Renal pelvis (tissue), 4 donors: ENCODE measurements around the gene RPN2. TPM values are rescaled to one million over a fixed set of nuclear protein-coding genes. Genes with fewer than 3 reads are reported as not detected.

Experiments
- DNase-seq: peaks from one replicate; pipeline ENCODE4 v3.0.0-alpha.2; 2013
- polyA plus RNA-seq, 3 donors: library from polyadenylated mRNA; unstranded; fragments of 120-200 nt; gene quantifications; one replicate each; pipeline ENCODE4 v1.2.1, GENCODE V29; 2013; ENCODE audit not compliant: insufficient read length in 3 of 3

RPN2 gene
- polyA plus RNA-seq, 3 donors, result 280 to 331 (median 299) TPM

DNA sequence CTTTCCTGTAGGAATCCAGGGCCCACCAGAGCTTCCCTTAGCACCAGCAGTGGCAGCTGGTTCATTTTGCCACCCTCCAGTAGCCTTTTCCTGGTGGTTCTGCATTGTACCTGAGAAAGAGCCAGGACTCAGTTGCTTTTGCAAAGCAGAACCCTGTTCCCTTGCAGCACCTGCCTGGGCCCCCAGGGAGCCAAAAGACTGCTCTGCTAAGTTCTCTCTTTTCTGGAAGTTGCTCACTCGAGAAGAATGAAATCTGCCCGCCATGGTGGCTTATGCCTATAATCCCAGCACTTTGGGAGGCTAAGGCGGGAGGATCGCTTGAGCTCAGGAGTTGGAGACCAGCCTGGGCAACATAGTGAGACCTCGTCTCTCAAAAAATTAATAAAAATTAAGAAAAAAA is 58.5 kb downstream of the RPN2 start:
- DNase-seq, result no peak

DNA sequence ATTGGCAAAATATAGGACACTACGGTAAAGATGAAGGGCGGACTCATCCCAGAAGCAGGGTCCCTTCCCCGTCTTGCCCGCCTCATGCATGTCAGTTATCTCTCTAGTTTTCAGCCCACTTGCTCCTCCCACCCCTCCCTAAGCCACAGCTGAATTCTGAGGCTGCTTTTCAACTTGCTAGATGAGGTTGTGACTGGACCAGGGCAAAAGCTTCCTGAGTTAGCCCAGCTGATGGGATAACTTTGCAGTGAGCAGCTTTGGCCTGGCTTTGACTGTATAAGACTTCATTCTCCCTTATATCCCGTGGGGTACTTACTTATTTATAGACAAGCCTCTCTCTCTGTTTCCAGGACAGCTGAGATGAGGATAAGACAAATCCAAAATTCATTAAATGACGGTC is 59.3 kb downstream of the RPN2 start:
- DNase-seq, result no peak

DNA sequence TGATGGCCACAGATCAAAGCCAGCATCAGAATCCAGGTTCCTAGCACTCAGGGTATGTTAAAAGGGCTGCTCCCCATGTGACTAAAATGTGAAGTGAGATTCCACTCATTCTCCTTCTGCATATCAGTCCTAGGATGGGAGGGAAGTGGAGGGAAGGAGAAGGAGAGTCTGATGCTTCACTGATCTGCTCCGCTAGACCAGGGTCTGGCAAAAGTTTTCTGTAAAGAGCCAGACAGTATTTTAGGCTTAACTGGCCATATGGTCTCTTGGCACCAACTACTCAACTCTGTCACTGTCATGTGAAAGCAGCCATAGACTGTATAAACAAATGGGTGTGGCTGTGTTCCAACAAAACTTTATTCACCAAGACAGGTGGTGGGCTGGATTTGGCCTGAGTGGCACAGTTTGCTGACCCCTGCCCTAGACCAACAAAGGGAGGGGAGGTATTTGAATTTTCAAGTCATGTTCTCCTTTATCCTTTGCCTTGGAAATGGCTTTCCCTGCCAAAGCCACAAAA is 59.9 kb downstream of the RPN2 start:
- no peak for DNase-seq

DNA sequence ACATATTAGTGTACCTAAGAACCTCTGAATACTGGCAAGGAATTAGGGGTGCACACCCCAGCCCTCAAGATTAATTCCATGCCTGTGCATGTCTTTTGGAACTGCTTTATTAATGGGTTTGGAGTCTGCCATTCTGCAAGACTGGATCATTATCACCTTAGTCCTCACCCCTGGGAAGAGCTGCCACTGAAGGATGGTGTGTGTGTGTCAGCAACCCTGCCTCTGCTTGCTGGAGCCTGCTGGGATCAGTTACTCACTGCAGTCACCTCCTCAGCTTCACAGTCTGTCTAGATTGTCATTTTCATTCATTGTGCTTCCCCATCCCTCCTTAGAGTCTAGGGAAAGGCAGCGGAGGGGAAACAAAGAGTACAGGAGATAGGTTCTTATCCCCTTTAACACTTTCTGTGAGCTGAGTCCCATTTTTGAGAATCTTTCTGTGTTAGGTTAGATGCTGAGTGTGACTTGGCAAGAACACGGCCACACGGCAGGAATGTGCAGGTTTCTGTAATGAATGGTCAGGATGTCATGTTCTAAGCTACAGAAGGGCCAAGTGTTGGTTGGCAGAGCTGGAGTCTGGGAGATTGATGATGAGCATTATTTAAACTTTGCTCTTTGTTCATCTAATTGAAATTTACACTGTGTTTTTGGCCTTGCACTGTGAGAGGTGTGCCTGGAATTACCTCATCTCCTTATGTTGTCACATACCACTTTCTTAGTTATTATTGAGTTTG is 61.4 kb downstream of the RPN2 start:
- no peak for DNase-seq

DNA sequence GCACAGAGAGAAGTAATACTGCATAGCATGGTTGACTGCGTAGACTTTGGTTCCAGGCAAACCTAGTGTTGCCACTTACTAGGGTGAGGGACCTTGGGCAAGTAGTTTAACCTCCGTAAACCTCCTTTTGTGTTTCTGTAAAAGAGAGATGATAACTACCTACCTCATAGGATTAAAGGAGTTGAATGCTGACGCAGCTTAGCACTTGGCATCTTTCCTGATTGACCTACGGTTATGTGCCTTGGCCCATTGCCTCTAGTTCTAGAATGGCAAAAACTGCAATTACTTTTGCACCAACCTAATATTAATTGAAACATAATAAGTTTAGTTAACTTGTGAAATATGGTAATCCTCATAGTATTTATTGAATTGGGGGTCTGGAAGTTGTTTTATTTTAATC is 63.4 kb downstream of the RPN2 start:
- DNase-seq, result no peak

DNA sequence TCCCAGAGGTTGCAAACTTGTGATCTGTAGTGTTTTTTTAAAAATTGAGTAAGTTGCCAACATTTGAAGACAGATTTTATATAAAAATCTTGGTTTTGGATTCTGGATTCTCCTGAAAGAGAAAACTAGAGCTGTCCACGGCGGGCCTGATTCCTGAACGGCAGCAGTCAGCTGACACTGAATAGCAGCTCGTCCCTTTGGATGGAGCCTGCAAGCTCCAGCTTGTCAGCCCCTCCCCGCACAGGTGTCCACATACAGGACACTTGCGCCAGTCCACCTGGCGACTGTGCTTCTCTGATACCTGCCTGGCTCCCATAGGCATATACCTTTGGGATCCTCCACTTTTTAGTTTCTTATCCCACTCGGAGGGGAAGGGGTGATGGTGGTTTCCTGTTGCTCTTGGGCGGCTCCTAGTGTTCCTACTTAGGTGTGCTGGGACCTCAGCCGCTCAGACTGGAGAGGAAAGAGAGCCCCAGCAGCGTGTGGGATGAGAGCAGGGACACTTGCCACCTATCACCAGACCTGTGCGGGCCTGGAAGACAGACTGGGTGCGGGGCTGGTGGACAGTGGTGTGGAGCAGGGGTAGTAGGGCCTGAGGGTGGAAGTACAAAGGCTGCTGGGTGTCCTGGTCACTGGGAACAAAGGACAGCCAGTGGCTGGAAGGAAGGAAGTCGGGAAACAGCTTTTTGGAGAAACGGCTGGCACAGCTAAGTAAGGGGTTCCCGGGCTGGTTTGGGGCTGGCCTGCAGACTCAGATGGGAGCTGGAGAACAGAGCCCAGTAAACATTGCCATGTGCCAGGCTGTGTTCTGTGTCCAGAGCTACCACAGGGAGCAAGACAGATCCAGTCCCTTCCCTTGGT is 64.2 kb downstream of the RPN2 start:
- no peak for DNase-seq

DNA sequence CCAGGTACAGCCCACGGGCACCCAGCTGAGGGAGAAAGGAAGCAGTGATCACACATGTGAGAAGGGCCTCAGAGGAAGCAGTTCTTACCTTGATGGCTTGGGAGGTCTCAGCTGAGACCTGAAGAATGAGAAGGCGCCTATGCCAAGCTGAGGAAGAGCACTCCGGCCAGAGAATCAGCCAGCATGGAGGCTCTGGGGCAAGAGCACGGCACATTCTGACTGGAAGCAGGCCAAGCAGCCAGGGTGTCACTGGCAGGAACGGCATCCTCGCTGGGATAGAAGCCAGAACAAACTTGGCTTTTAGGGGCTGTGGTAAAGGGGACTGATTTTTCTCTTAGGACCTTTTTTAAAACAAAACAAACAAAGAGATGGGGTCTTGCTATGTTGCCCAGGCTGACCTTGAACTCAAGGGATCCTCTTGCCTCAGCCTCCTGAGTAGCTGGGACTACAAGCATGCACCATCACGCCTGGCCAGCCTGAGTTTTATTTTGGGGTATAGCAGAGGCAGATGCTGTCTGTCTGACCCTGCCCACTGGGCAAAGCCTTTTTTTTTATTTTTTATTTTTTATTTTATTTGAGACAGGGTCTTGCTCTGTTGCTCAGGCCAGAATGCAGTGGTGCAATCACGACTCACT is 64.9 kb downstream of the RPN2 start:
- DNase-seq, result no peak

DNA sequence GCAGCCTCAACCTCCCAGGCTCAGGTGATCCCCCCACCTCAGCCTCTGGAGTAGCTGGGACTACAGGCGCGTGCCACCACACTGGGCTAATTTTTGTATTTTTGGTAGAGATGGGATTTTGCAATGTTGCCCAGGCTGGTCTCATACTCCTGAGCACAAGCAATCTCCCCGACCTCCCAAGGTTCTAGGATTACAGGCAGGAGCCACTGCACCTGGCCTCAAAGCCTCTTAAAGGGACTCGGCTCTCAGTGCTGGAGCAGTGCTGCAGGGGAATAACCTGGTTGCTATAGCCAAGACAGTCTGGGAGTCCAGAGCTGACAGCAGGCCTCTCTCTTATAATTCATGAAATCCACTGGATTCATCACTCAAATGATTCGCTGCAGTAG is 65.4 kb downstream of the RPN2 start:
- no peak for DNase-seq

DNA sequence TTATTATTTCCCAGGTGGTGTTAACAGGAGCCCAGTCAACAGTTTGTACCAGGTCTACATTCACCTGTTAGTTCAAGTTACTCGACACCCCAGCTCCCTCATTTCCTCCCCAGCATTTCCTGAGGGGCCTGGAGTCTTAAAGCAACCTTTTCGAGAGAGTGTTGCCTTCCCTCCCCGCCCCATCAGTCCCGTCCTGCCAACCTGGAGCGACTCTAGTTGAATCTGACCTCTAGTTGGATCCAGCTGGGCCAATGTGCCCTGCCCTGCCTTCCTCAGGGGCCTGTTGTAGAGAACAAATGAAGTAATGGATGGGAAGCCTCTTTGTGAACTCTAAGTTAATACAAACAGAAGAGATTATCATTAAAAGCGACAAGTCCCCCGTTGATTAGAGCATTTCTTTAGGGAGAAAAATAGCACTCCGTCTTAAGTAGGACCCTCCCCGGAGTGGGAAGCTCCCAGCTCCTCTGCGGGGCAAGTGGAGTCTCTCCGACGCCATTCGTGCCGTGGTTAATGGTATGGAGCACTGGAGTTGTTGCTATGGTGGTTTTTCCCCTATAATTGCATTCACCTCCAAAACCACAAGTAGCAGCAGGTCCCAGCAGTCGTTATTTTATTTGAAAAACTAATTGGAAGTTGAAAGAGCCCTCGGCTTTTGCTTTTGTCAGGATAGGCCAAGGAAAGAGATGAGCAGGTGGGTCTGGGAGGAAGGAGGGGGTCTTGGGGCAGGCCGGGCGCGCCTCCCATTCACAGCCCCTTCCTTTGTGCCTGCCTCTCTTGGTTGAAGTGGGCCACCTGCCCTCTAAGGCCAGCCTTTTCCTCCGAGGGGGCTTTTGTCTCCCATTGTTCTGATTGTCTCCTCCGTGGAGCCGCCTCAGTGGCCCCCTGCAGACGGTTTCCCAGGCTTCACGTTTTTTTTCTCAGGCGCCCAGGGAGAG is 66.4 kb downstream of the RPN2 start:
- no peak for DNase-seq

DNA sequence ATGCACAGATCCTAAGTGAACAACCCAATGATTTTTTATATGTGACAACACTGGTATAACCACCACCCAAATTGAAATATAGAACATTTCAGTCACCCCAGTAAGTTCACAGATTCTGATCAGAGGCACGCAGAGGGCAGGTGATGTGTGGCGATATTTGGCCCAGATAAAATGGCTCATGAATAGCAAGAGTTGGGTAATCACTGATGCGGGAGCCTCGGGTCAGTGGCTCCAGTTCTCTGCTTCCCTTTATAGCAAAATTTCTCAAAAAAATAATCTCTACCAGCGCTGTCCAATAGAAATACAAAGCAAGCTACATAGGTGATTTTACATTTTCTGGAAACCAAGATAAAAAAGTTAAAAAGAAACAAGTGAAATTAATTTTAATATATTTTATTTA is 67.6 kb downstream of the RPN2 start:
- DNase-seq, result no peak

DNA sequence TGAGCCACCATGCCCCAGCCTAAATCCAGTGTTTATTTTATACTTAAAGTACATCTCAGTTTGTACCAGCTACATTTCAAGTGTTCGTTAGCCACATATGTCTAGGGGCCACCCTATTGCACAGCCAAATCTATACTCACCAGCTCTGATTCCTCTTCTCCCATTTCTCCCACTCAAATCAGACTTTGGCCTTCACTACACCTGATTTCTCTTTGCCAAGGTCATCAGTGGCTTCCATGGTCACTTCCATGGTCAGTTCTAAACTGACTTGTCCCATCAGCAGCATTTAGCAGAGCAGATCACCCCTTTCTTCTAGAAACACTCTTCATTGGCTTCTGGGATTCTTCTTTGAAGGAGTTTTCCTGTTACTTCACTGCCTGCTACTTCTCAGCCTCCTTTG is 68.4 kb downstream of the RPN2 start:
- DNase-seq, result no peak

DNA sequence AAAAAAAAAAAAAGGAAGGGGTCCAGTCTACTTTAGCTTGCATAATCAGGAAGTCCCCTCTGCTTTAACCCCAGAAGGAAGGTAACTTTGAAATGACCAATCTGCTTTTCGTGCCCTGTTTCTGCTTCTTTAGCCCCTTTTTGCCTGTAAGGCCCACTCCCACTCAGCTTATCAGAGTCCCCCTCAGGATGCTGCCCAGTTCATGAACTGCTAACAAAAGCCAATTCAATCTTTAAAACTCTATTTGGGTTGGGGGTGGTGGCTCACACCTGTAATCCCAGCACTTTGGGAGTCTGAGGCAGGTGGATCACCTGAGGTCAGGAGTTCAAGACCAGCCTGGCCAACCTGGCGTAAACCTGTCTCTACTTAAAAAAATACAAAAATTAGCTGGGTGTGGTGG is 70.2 kb downstream of the RPN2 start:
- DNase-seq, result no peak

DNA sequence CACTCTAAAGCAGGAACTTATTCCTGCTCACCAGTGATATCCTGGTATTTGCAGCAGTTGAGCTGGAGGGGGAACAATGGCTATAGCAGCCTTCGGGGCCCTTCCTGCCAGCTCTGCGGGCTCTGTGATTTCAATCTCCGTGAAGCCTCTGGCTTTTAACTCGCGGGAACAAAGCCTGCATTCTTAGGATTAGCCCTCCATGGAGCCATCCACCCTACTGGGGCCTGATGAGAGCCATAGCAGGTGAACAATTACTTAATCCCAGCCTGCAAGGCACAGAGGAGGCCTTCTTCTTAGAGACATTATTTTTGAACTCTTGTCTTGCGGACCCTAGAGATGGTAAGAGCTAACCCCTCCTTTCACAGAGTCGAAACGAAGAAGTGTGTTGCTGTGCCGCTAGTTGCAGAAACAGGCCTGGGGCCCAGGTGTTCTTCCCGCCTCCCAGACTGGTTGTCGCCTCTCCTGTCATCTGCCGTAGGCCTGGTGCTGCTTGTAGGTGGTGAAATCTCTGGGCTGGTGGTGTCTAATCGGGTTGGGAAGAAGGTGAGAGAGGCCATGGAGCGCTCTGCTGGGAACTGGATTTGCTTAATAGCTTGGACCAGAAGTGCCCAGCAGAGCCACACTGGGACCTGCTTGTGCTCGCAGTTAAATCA is 72.8 kb downstream of the RPN2 start:
- no peak for DNase-seq

DNA sequence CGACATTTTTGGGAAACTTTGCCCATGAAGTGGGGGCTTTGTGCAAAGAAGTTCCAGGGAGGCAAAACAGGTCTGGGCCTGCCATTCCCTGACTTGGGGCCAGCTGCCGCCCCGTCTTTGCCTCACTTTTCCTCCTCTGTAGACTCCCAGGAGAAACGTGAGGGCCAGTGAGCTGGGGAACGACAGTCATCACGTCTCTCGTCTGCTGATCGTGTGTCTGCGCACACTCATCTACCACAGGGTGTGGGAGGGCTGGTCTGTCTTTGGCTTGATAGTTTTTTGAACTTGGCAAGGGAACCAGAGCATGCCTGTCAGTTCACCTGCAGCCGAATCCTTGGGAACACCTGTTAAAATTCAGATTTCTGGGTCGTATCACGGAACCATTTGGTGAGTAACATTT is 74.0 kb downstream of the RPN2 start:
- no peak for DNase-seq

DNA sequence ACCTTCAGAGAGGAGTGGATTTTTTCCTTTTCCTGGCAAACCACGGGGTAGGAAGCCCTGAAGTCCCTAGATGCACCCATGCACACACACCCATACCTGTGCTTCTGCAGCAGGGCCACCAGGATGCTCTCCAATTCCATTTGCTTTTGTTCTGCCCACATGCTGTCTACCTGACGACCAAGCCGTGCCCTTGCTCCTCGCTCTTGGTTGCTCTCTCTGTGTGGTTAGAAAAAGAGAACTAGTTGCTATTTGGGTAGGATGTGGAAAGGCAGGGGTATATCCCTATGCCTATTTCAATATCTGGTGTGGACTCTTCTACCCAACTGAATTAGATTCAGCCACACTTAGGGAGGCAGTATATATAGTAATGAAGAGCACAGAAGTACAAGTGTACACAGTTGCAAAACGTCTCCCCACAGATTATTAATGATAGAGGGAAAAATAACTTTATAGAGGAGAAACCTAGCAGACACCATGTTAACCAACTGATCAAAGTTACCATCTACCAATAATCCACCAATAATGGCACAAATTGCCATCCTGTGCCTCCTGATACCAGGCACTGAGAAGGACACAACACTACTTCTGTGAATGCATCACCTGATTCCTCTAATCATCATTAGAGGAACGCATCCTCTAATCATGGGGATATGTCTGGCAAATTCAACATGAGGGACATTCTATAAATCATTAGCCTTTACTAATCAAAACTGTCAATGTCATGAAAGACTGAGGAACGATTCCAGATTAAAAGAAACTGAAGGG is 75.2 kb downstream of the RPN2 start:
- no peak for DNase-seq

DNA sequence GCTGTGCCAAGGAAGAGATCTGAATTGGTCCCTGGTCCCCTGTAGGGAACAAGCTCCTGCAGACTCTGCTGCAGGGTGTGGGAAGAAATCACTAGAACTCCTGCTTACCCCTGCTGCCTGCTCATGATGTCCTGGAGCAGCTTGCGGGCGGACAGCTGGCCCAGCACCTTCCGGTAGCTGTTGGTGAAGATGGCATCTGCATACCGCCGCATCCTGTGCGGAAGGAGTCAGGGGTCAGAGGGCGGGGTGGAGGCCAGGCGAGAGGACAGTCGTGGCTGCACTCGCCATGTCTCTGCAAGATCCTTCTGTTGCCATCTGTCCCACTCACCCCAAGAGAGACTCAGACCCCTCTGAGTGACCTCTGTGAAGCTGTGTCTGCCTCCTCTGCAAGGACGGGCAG is 77.2 kb downstream of the RPN2 start:
- DNase-seq, result no peak

DNA sequence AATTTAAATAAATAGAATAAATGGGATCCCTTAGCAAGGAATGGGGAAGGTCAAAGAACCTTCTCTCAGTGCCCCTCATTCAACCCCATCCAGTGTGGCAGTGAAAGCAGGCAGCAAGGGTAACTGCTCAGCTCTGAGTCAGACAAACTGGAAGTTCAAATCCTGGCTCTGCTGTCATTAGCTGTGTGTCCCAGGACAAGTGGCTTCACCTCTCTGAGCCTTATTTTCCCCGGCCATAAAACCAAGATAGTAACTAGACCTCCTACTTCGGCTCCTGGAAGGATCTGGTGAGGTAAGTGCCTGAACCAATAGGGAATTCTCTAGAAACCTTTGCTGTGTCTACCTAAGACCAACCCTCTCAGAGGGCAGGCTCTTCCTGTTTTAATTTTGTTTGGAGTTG is 78.4 kb downstream of the RPN2 start:
- DNase-seq, result no peak

DNA sequence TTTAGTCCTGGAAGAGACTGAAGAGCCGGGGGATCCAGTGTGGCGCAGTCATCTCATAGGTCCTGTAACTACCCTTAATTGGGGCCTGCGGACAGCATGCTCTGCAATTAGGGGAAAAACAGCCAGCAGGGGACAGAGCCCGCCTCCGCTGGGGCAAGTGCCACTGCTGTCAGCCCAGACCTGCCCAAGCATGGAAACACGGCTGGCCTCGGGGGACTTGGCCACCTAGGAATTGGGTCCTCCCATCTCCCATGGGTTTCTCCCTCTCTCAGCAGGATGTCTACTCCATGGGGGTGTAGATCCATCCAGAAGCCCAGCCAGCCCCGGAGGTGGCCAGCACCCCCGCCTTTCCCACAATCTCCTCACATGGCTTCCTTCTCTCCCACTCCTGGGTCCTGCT is 78.9 kb downstream of the RPN2 start:
- DNase-seq, result no peak

DNA sequence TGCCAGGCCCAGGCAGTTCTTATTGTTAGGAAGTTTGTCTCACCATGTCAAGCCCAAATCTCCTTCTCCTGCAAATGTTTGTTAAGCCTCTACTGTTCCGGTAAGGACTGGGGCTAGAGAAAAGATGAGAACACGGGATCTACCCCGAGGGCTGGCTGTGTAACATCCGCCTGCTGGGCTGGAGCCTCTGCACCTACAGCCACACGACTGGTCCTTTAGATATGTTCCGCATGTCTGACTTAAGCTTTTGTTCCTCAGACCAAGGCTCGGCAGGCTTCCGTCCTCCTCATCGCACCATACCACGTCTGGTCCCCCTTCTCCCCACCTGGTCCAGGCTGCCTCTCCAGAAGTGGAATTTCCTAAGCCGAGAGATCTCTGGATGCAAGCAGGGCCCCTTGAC is 79.9 kb downstream of the RPN2 start:
- DNase-seq, result no peak

DNA sequence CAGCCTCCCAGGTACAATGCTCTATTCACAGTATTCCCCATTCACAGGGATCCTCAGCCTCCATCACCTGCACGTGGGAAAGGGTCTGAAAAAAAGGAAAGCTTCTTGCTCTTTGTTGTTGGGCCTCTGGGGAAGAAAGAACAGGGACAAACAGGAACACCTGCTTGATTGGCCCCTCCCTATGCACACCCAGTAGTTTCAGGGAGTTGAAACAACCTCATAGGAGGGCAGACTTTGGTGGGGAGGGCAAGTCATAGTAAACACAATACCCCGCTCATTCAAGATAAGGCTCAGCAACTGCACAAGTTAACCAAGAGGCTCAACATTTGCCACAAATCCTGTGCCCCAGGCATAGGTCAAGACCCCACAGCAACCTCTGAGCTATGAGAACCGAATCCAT is 80.7 kb downstream of the RPN2 start:
- DNase-seq, result no peak
